Activated CD8-positive, alpha-beta memory T cell treated with anti-CD3 and anti-CD28 coated beads, Interleukin-2, amount 50 U/mL, for 48 hours (primary cell): Measurements from ENCODE around the gene KRT86.
A peak's percentile ranks its signal among the peaks of the same experiment; 100 is the strongest.
"Not testable (repeated sequence)": the region's sequence is repeated elsewhere in the genome, so short reads cannot be mapped to it uniquely, and the experiment has no call there.

ENCODE experiments used
- DNase-seq: peaks from one replicate; pipeline ENCODE4 v3.0.0-alpha.2; 2020

The KRT86 gene

GRCh38 chr12:52239767-52240166 is 34.7 kb upstream of the KRT86 start:
- DNase-seq, result no peak

- not testable (repeated sequence) for DNase-seq
Measured at GRCh38 chr12:52240247-52240646, 34.2 kb upstream of the KRT86 start.

GRCh38 chr12:52241205-52241842 is 33.1 kb upstream of the KRT86 start:
- DNase-seq, result no peak

- DNase-seq, result no peak
Measured at GRCh38 chr12:52242442-52243258, 31.8 kb upstream of the KRT86 start.

GRCh38 chr12:52243259-52243855 is 31.1 kb upstream of the KRT86 start:
- DNase-seq, result no peak

GRCh38 chr12:52243856-52244614 is 30.4 kb upstream of the KRT86 start:
- peak; percentile 83 for DNase-seq

GRCh38 chr12:52244615-52244994 is 29.8 kb upstream of the KRT86 start:
- no peak for DNase-seq

GRCh38 chr12:52245259-52245961 is 29.0 kb upstream of the KRT86 start:
- DNase-seq, result no peak

- DNase-seq, result no peak
Measured at GRCh38 chr12:52245962-52246569, 28.4 kb upstream of the KRT86 start.

- DNase-seq, result peak; percentile 34
Measured at GRCh38 chr12:52246720-52247621, 27.5 kb upstream of the KRT86 start.

GRCh38 chr12:52247622-52248540 is 26.6 kb upstream of the KRT86 start:
- DNase-seq, result peak; percentile 38

- peak; percentile 42 for DNase-seq
Measured at GRCh38 chr12:52248541-52249461, 25.6 kb upstream of the KRT86 start.

- peak; percentile 49 for DNase-seq
Measured at GRCh38 chr12:52249511-52250047, 24.9 kb upstream of the KRT86 start.

- DNase-seq, result peak; percentile 51
Measured at GRCh38 chr12:52250048-52250990, 24.1 kb upstream of the KRT86 start.

- DNase-seq, result no peak
Measured at GRCh38 chr12:52251367-52252051, 22.9 kb upstream of the KRT86 start.

- DNase-seq, result not testable (repeated sequence)
Measured at GRCh38 chr12:52252175-52252615, 22.2 kb upstream of the KRT86 start.
